Sigmoid colon (tissue), 4 donors: ENCODE results near the gene DEFB127.

Source experiments
- EP300 ChIP-seq, 4 donors: sonication (generic); formaldehyde crosslinking; IDR thresholded peaks; one replicate each; pipeline ENCODE4 v1.6.1; 2017; ENCODE audit warnings: antibody characterized with exemption in 4 of 4
- POLR2A ChIP-seq, 2 donors: fragments of 450-650 bp; IDR thresholded peaks; one replicate each; pipeline ENCODE4 v1.6.1; 2016; ENCODE audit warnings: antibody characterized with exemption in 2 of 2, mild to moderate bottlenecking in 2 of 2, moderate library complexity in 2 of 2
- POLR2AphosphoS5 ChIP-seq, 4 donors: sonication (generic); formaldehyde crosslinking; IDR thresholded peaks; one replicate each; pipeline ENCODE4 v1.6.1; 2017; ENCODE audit warnings: antibody characterized with exemption in 4 of 4
- TF ChIP-seq, protein P1 (sequence below), 4 experiments: fragments of 450-650 bp in 3 of 4; fragments of 200-600 bp in 1 of 4; IDR thresholded peaks; one replicate each; pipeline ENCODE4 v1.5.1; 2016 to 2019; ENCODE audit warnings: antibody characterized with exemption in 4 of 4, mild to moderate bottlenecking in 3 of 4, moderate library complexity in 2 of 4

- TF ChIP-seq POLR2A (IDR thresholded peaks at IDR 0.05) (no peak), POLR2AphosphoS5 (IDR thresholded peaks at IDR 0.05) (no peak), EP300 (IDR thresholded peaks at IDR 0.05) (no peak)
- TF ChIP-seq, protein P1, sequence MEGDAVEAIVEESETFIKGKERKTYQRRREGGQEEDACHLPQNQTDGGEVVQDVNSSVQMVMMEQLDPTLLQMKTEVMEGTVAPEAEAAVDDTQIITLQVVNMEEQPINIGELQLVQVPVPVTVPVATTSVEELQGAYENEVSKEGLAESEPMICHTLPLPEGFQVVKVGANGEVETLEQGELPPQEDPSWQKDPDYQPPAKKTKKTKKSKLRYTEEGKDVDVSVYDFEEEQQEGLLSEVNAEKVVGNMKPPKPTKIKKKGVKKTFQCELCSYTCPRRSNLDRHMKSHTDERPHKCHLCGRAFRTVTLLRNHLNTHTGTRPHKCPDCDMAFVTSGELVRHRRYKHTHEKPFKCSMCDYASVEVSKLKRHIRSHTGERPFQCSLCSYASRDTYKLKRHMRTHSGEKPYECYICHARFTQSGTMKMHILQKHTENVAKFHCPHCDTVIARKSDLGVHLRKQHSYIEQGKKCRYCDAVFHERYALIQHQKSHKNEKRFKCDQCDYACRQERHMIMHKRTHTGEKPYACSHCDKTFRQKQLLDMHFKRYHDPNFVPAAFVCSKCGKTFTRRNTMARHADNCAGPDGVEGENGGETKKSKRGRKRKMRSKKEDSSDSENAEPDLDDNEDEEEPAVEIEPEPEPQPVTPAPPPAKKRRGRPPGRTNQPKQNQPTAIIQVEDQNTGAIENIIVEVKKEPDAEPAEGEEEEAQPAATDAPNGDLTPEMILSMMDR (IDR thresholded peaks at IDR 0.05) = no peak
Measured at GRCh38 chr20:164618-165017, 7.4 kb downstream of the DEFB127 start.
